Epithelial cell of proximal tubule (primary cell): ENCODE results near the gene KCP. TPM values are rescaled to one million over a fixed set of nuclear protein-coding genes. Genes with fewer than 3 reads are reported as not detected.
"Not testable (repeated sequence)": the region's sequence is repeated elsewhere in the genome, so short reads cannot be mapped to it uniquely, and the experiment has no call there.

Experiments
- DNase-seq: peaks from one replicate; pipeline ENCODE4 v3.0.0-alpha.2; 2011; ENCODE audit warnings: low read depth
- H3K4me3 ChIP-seq: 2 replicates; pipeline ENCODE4 v1.5.1; 2011; ENCODE audit warnings: low read depth, mild to moderate bottlenecking, low read length
- CTCF ChIP-seq: conservative IDR thresholded peaks from 2 replicates; pipeline ENCODE4 v1.5.1; 2012; ENCODE audit warnings: low read depth, mild to moderate bottlenecking, low read length
- total RNA-seq: library from RNA; depleted of rRNA; stranded (reverse); fragments of >200 nt; gene quantifications from 2 replicates; pipeline ENCODE4 v1.2.3, GENCODE V29; 2015

KCP gene
- total RNA-seq, 1 donor from 2014 or later: 5.2 TPM

DNA sequence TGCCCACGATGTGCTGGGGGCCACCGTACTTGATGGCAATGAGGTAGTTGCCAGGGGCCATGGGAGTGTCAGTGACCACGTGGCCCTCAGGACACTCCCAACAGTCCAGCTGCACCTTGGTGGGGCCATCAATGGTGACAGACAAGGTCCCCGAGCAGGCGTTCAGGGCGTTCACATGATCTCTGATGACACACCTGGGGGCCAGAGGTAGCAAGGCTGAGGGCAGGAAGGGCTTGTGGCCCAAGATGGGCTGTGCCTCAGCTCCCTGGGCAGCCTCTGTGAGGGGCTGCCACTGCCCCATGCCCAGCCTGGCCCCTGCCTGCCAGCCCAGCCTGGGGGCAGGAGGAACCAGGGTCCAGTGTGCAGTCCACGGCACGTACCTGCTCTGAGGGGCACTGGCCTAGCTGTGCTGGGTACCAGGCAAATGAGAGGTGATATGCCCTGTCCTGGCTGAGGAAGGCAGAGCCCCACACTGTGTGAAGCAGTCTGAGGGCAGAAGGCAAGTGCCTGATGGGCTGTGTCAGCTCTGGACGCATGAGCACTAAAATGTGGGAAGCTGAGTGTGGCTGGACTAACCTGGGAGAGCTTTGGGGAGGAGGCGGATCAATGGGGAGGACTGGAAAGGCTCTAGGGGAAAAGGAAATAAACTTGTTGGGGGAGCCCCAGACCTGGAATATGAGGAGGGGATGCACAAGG, 3.5 kb upstream of the KCP start:
- no peak for DNase-seq
- no peak overlapping the region for H3K4me3 ChIP-seq
- TF ChIP-seq CTCF: no peak

DNA sequence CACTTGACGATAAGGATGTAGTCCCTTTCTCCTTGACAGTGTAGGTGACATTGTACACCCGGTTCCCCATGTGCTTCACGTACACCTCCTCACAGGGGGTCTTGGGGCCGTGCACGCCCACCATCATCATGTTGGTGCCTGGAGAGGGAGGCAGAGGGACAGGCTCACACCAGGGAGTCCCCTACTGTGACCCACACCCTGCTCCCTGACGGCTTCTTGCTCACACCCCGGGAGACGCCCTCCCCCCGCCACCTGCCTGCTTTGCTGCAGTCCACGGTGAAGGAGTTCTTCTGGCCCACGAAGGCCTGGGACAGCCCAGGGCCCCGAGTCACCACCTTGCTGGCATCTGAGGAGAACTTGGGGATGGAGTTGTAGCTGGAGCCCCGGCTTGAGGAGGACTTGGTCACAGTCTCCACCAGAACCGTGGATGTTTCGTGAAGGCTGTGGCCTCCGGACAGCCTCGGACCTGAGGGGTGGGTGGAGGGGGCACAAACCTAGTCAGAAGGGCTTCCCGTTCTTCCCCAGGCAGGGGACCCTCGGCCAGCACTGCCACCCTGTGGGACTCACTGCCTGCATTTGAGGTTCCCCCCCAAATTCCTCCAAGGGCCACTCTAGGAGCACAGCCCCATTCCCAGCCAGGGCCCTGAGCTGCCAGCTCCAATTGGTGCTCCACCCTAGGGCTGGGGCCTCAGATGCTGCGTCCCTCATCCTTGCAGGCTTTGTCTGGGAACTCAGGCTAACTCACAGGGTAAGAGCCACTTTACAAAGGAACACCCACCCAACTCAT, 2.4 kb upstream of the KCP start:
- H3K4me3 ChIP-seq, DNase-seq: not testable (repeated sequence)

GRCh38 chr7:128912281-128912680, 1.8 kb upstream of the KCP start:
- H3K4me3 ChIP-seq: no peak overlapping the region
- TF ChIP-seq CTCF: no peak
- no peak for DNase-seq

DNA sequence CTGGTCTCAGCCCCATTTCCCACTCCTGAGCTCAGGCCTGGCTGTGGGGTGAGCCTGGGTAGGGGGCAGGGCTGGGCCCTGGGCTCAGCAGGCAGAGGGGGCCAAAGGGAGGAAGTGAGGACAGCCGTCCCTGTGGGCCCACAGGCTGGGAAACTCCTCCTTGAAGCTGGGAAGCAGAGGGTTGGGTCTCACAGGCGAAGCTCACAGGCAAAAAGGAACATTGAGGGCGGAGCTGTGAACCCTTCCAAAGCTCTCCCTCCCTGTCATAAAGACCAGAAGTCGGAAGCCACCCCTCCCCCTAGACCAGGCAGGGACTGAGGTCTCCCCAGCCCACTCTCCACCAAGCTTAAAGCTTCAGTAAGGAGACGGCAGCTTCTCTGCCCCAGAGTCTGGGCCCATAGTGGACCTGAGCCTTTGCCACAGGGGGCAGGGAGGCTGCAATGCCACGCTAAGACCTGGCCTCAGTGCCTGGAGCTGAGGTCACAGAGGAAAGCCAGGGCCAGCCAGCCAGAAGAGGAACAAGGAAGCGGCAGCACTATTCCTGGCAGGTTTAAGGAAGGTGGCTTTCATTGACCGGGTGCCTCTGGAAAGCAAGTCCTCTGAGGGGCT, 1.0 kb upstream of the KCP start:
- no peak for TF ChIP-seq CTCF
- peak overlapping the region; percentile 8 for H3K4me3 ChIP-seq
- no peak for DNase-seq

GRCh38 chr7:128909625-128910568, 612 bp downstream of the KCP start:
- DNase-seq: no peak
- H3K4me3 ChIP-seq: peak overlapping the region; percentile 63
- TF ChIP-seq CTCF: no peak

- H3K4me3 ChIP-seq: peak overlapping the region; percentile 63
- TF ChIP-seq CTCF: no peak
Observed at GRCh38 chr7:128908750-128909624, 1.5 kb downstream of the KCP start.

More at GRCh38 chr7:128908750-128909624, 1.5 kb downstream of the KCP start:
- no peak for DNase-seq
